ENCODE measurements around the gene ALDH1L1.

The ALDH1L1 gene

GRCh38 chr3:126157083-126157768 lies 23.2 kb downstream of the ALDH1L1 start:
- Histone ChIP-seq H4K8ac (ENCODE audit: low read depth, low read length) (no peak overlapping the region), H4K91ac (ENCODE audit: low read depth, low read length) (no peak overlapping the region), H3K9ac (ENCODE audit: low read length) (no peak overlapping the region), H3K9me3 (ENCODE audit: insufficient read depth, low read depth, low read length) (peaks cover 2% of the 10 kb centered on the region), H3K4me2 (ENCODE audit: low read length) (no peak overlapping the region), H3K79me1 (ENCODE audit: low read length) (no peaks in the 10 kb centered on the region), H2AK5ac (ENCODE audit: low read length) (no peak overlapping the region), H3K18ac (ENCODE audit: low read length) (no peak overlapping the region), H3K14ac (ENCODE audit: low read length) (no peak overlapping the region), H3K23ac (ENCODE audit: low read length) (no peak overlapping the region), H2BK12ac (ENCODE audit: low read length) (no peak overlapping the region), H2AFZ (ENCODE audit: insufficient read depth, low read length, poor library complexity) (no peak overlapping the region), H3K4me3 (ENCODE audit: low read depth, low read length) (no peak overlapping the region), H2BK120ac (ENCODE audit: insufficient read depth, low read length, poor library complexity) (no peak overlapping the region), H3K27me3 (ENCODE audit: insufficient read depth, low read length) (no peaks in the 10 kb centered on the region), H2BK5ac (ENCODE audit: low read depth, low read length, poor library complexity) (no peak overlapping the region), H4K12ac (ENCODE audit: low read depth, low read length) (no peak overlapping the region), H3K27ac (ENCODE audit: low read depth, low read length) (no peak overlapping the region), H3K4me1 (ENCODE audit: control insufficient read depth in 1 of 2, insufficient read depth in 2 of 2, low read length in 2 of 2) (peaks cover 0 to 2% of the 10 kb centered on the region in 2 experiments), H3K36me3 (ENCODE audit: control insufficient read depth in 1 of 2, insufficient read depth in 2 of 2, low read length in 2 of 2) (no peaks in the 10 kb centered on the region), H3K79me2 (ENCODE audit: control insufficient read depth, insufficient read depth, low read length, poor library complexity) (no peaks in the 10 kb centered on the region), H3K4ac (ENCODE audit: low read depth, low read length) (no peak overlapping the region)
- no peak for DNase-seq
- WGBS (ENCODE audit: extremely low coverage, insufficient coverage, insufficient read length), result no CpG with 5 or more reads among the region's 26 CpGs

GRCh38 chr3:126156468-126156867 lies 23.9 kb downstream of the ALDH1L1 start:
- WGBS (ENCODE audit: extremely low coverage, insufficient coverage, insufficient read length), result no CpG with 5 or more reads among the region's 8 CpGs
- Histone ChIP-seq H3K23ac (ENCODE audit: low read length) (no peak overlapping the region), H3K27ac (ENCODE audit: low read depth, low read length) (no peak overlapping the region), H3K14ac (ENCODE audit: low read length) (no peak overlapping the region), H4K12ac (ENCODE audit: low read depth, low read length) (no peak overlapping the region), H2BK5ac (ENCODE audit: low read depth, low read length, poor library complexity) (no peak overlapping the region), H3K4me2 (ENCODE audit: low read length) (no peak overlapping the region), H3K4me3 (ENCODE audit: low read depth, low read length) (no peak overlapping the region), H3K18ac (ENCODE audit: low read length) (no peak overlapping the region), H2AK5ac (ENCODE audit: low read length) (no peak overlapping the region), H2BK120ac (ENCODE audit: insufficient read depth, low read length, poor library complexity) (no peak overlapping the region), H4K8ac (ENCODE audit: low read depth, low read length) (no peak overlapping the region), H3K9me3 (ENCODE audit: insufficient read depth, low read depth, low read length) (peaks cover 2% of the 10 kb centered on the region), H3K36me3 (ENCODE audit: control insufficient read depth in 1 of 2, insufficient read depth in 2 of 2, low read length in 2 of 2) (no peaks in the 10 kb centered on the region), H2BK12ac (ENCODE audit: low read length) (no peak overlapping the region), H2AFZ (ENCODE audit: insufficient read depth, low read length, poor library complexity) (no peak overlapping the region), H3K9ac (ENCODE audit: low read length) (no peak overlapping the region), H4K91ac (ENCODE audit: low read depth, low read length) (no peak overlapping the region), H3K79me1 (ENCODE audit: low read length) (no peaks in the 10 kb centered on the region), H3K27me3 (ENCODE audit: insufficient read depth, low read length) (no peaks in the 10 kb centered on the region), H3K4ac (ENCODE audit: low read depth, low read length) (no peak overlapping the region), H3K4me1 (ENCODE audit: control insufficient read depth in 1 of 2, insufficient read depth in 2 of 2, low read length in 2 of 2) (peaks cover 0 to 2% of the 10 kb centered on the region in 2 experiments), H3K79me2 (ENCODE audit: control insufficient read depth, insufficient read depth, low read length, poor library complexity) (no peaks in the 10 kb centered on the region)
- no peak for DNase-seq

- Histone ChIP-seq H3K9ac (ENCODE audit: low read length) (no peak overlapping the region), H3K4me3 (ENCODE audit: low read depth, low read length) (no peak overlapping the region), H3K27me3 (ENCODE audit: insufficient read depth, low read length) (no peaks in the 10 kb centered on the region), H2BK120ac (ENCODE audit: insufficient read depth, low read length, poor library complexity) (no peak overlapping the region), H3K79me1 (ENCODE audit: low read length) (no peaks in the 10 kb centered on the region), H3K18ac (ENCODE audit: low read length) (no peak overlapping the region), H3K14ac (ENCODE audit: low read length) (no peak overlapping the region), H4K12ac (ENCODE audit: low read depth, low read length) (no peak overlapping the region), H3K27ac (ENCODE audit: low read depth, low read length) (no peak overlapping the region), H2AK5ac (ENCODE audit: low read length) (no peak overlapping the region), H3K9me3 (ENCODE audit: insufficient read depth, low read depth, low read length) (peaks cover 2% of the 10 kb centered on the region), H2BK5ac (ENCODE audit: low read depth, low read length, poor library complexity) (no peak overlapping the region), H3K4me2 (ENCODE audit: low read length) (no peak overlapping the region), H2AFZ (ENCODE audit: insufficient read depth, low read length, poor library complexity) (no peak overlapping the region), H3K23ac (ENCODE audit: low read length) (no peak overlapping the region), H4K91ac (ENCODE audit: low read depth, low read length) (no peak overlapping the region), H3K4ac (ENCODE audit: low read depth, low read length) (no peak overlapping the region), H3K4me1 (ENCODE audit: control insufficient read depth in 1 of 2, insufficient read depth in 2 of 2, low read length in 2 of 2) (peaks cover 0 to 2% of the 10 kb centered on the region in 2 experiments), H3K36me3 (ENCODE audit: control insufficient read depth in 1 of 2, insufficient read depth in 2 of 2, low read length in 2 of 2) (no peaks in the 10 kb centered on the region), H2BK12ac (ENCODE audit: low read length) (no peak overlapping the region), H4K8ac (ENCODE audit: low read depth, low read length) (no peak overlapping the region), H3K79me2 (ENCODE audit: control insufficient read depth, insufficient read depth, low read length, poor library complexity) (no peaks in the 10 kb centered on the region)
- no peak for DNase-seq
- WGBS (ENCODE audit: extremely low coverage, insufficient coverage, insufficient read length), result no CpG with 5 or more reads among the region's 6 CpGs
Observed at GRCh38 chr3:126155819-126156218, 24.6 kb downstream of the ALDH1L1 start.

- Histone ChIP-seq H2BK5ac (ENCODE audit: low read depth, low read length, poor library complexity) (no peak overlapping the region), H3K9me3 (ENCODE audit: insufficient read depth, low read depth, low read length) (peaks cover 2% of the 10 kb centered on the region), H3K4me3 (ENCODE audit: low read depth, low read length) (no peak overlapping the region), H3K14ac (ENCODE audit: low read length) (no peak overlapping the region), H3K23ac (ENCODE audit: low read length) (no peak overlapping the region), H3K79me1 (ENCODE audit: low read length) (no peaks in the 10 kb centered on the region), H3K79me2 (ENCODE audit: control insufficient read depth, insufficient read depth, low read length, poor library complexity) (no peaks in the 10 kb centered on the region), H2BK120ac (ENCODE audit: insufficient read depth, low read length, poor library complexity) (no peak overlapping the region), H3K18ac (ENCODE audit: low read length) (no peak overlapping the region), H3K9ac (ENCODE audit: low read length) (no peak overlapping the region), H3K36me3 (ENCODE audit: control insufficient read depth in 1 of 2, insufficient read depth in 2 of 2, low read length in 2 of 2) (no peaks in the 10 kb centered on the region), H2BK12ac (ENCODE audit: low read length) (no peak overlapping the region), H2AK5ac (ENCODE audit: low read length) (no peak overlapping the region), H4K12ac (ENCODE audit: low read depth, low read length) (no peak overlapping the region), H4K8ac (ENCODE audit: low read depth, low read length) (no peak overlapping the region), H3K27ac (ENCODE audit: low read depth, low read length) (no peak overlapping the region), H3K4ac (ENCODE audit: low read depth, low read length) (no peak overlapping the region), H4K91ac (ENCODE audit: low read depth, low read length) (no peak overlapping the region), H3K4me2 (ENCODE audit: low read length) (no peak overlapping the region), H3K27me3 (ENCODE audit: insufficient read depth, low read length) (no peaks in the 10 kb centered on the region), H3K4me1 (ENCODE audit: control insufficient read depth in 1 of 2, insufficient read depth in 2 of 2, low read length in 2 of 2) (peaks cover 0 to 2% of the 10 kb centered on the region in 2 experiments), H2AFZ (ENCODE audit: insufficient read depth, low read length, poor library complexity) (no peak overlapping the region)
- no CpG with 5 or more reads among the region's 2 CpGs for WGBS (ENCODE audit: extremely low coverage, insufficient coverage, insufficient read length)
- DNase-seq, result no peak
Observed at GRCh38 chr3:126155280-126155640, 25.1 kb downstream of the ALDH1L1 start.
